Measurements from ENCODE around the gene VIM.
A peak's percentile ranks its signal among the peaks of the same experiment; 100 is the strongest.

Gene VIM

DNA sequence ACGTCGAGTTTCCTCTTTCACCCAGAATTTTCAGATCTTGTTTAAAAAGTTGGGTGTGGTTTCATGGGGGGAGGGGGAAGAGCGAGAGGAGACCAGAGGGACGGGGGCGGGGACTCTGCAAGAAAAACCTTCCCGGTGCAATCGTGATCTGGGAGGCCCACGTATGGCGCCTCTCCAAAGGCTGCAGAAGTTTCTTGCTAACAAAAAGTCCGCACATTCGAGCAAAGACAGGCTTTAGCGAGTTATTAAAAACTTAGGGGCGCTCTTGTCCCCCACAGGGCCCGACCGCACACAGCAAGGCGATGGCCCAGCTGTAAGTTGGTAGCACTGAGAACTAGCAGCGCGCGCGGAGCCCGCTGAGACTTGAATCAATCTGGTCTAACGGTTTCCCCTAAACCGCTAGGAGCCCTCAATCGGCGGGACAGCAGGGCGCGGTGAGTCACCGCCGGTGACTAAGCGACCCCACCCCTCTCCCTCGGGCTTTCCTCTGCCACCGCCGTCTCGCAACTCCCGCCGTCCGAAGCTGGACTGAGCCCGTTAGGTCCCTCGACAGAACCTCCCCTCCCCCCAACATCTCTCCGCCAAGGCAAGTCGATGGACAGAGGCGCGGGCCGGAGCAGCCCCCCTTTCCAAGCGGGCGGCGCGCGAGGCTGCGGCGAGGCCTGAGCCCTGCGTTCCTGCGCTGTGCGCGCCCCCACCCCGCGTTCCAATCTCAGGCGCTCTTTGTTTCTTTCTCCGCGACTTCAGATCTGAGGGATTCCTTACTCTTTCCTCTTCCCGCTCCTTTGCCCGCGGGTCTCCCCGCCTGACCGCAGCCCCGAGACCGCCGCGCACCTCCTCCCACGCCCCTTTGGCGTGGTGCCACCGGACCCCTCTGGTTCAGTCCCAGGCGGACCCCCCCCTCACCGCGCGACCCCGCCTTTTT is at the start of gene VIM:
VIM (plus strand) TSS at position 151 of the 925 bp plus-strand sequence. CDS start 1,182 bp downstream, outside the sequence.
- DNase-seq (ENCODE audit: extremely low read depth in 1 of 2, low read depth in 1 of 2), result peak; percentile 77 to 84

DNA sequence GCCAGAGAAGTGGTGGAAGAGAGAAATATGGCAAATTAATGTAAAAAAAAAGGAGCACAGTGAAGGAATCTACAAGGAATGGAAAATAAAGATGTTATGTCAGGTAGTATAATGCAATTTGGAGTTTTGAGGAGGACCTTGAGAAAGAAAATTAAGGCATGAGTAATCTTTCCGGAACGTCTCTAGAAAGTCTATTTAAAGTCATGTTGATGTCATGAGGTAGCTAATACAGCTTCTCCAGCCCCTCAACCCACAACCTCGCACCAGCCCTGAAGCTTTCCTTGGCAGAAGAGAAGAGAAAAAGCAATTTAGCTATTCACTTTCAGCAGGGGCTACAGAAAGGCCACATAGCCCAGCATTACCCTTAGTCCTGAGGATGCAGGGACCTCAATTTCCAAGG is 49.0 kb upstream of the VIM start:
- DNase-seq (ENCODE audit: extremely low read depth in 1 of 2, low read depth in 1 of 2), result no peak

- DNase-seq (ENCODE audit: extremely low read depth in 1 of 2, low read depth in 1 of 2), result no peak
These were observed 46.9 kb upstream of the VIM start for GRCh38 chr10:17181110-17181509.

DNA sequence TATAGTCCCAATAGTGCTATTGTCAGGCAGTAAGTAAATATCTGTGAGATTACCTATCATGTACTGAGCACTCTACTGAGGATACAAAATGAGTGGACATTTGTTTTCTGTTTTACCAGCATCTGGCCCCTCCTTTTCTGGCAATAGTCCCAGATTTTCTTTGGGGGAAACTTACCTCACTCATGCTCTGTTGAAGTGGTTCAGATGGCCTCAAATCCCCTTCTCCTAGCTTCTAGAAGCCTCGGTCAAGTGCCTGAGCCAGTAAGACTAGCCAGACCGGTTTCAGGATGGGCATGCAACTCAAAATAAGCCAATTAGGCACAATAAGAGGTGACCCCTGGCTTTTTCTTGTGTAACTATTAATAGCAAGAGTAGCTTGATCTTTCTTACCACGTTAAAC is 46.3 kb upstream of the VIM start:
- DNase-seq (ENCODE audit: extremely low read depth in 1 of 2, low read depth in 1 of 2), result no peak

DNA sequence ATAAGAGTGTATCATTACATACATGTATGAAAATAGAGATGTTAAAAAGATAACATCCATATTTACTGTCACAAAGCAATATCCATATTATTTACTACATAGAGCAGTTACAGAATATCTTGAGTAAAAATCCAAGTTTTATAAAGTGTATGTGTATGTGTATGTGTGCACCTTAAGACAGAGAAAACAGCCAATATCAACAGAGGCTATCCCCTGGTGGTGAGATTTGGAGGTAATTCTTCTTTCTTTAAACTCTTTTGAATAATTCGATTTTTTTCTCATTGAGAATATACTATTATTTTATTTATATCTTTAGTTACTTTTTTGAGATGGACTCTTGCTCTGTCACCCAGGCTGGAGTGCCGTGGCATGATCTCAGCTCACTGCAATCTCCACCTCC is 44.9 kb upstream of the VIM start:
- no peak for DNase-seq (ENCODE audit: extremely low read depth in 1 of 2, low read depth in 1 of 2)

GRCh38 chr10:17185873-17186272 is 42.2 kb upstream of the VIM start:
- no peak for DNase-seq (ENCODE audit: extremely low read depth in 1 of 2, low read depth in 1 of 2)

- no peak for DNase-seq (ENCODE audit: extremely low read depth in 1 of 2, low read depth in 1 of 2)
These were observed 39.3 kb upstream of the VIM start for GRCh38 chr10:17188644-17189172.

GRCh38 chr10:17190602-17191001 is 37.4 kb upstream of the VIM start:
- DNase-seq (ENCODE audit: extremely low read depth in 1 of 2, low read depth in 1 of 2), result no peak

DNA sequence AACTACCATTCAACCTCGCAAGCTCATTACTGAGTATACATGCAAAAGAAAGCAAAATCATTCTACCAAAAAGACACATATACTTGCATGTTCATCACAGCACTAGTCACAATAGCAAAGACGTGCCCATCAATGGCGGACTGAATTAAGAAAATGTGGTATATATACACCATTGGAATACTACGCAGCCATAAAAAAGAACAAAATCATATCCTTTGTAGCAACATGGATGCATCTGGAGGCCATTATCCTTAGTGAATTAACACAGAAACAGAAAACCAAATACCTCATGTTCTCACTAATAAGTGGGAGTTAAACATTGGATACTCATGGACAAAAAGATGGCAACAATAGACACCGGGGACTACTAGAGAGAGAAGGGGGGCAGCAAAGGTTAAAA is 33.0 kb upstream of the VIM start:
- no peak for DNase-seq (ENCODE audit: extremely low read depth in 1 of 2, low read depth in 1 of 2)

- DNase-seq (ENCODE audit: extremely low read depth in 1 of 2, low read depth in 1 of 2), result no peak
These were observed 32.0 kb upstream of the VIM start for GRCh38 chr10:17196045-17196444.

- no peak for DNase-seq (ENCODE audit: extremely low read depth in 1 of 2, low read depth in 1 of 2)
These were observed 31.5 kb upstream of the VIM start for GRCh38 chr10:17196573-17196972.

- no peak for DNase-seq (ENCODE audit: extremely low read depth in 1 of 2, low read depth in 1 of 2)
These were observed 28.7 kb upstream of the VIM start for GRCh38 chr10:17199351-17199804.

GRCh38 chr10:17200001-17200911 is 27.8 kb upstream of the VIM start:
- no peak for DNase-seq (ENCODE audit: extremely low read depth in 1 of 2, low read depth in 1 of 2)

- peak; percentile 54 to 66 for DNase-seq (ENCODE audit: extremely low read depth in 1 of 2, low read depth in 1 of 2)
These were observed 26.9 kb upstream of the VIM start, which contains the start of gene TRDMT1 for GRCh38 chr10:17200912-17201793. Gene TRDMT1, minus strand, starts transcription at chr10:17201672. Its CDS starts 38 bp downstream, at chr10:17201634.

GRCh38 chr10:17201794-17202116 is 26.3 kb upstream of the VIM start:
- DNase-seq (ENCODE audit: extremely low read depth in 1 of 2, low read depth in 1 of 2), result no peak

DNA sequence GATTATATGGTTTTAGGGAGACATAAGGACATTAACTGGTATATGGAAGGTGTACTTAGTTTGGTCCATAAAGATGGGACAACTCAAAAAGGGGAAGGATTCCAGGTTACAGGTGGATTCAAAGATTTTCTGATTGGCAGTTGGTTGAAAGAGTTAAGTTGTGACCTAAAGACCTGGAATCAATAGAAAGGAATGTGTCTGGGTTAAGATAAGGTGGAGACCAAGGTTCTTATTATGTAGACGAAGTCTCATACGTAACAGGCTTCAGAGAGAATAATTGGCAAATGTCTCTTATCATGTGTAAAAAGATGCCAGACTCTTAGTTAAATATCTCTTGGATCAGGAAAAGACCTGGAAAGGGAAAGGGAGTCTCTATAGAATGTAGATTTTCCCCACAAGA is 25.5 kb upstream of the VIM start:
- no peak for DNase-seq (ENCODE audit: extremely low read depth in 1 of 2, low read depth in 1 of 2)

GRCh38 chr10:17202999-17203398 is 25.0 kb upstream of the VIM start:
- DNase-seq (ENCODE audit: extremely low read depth in 1 of 2, low read depth in 1 of 2), result no peak

DNA sequence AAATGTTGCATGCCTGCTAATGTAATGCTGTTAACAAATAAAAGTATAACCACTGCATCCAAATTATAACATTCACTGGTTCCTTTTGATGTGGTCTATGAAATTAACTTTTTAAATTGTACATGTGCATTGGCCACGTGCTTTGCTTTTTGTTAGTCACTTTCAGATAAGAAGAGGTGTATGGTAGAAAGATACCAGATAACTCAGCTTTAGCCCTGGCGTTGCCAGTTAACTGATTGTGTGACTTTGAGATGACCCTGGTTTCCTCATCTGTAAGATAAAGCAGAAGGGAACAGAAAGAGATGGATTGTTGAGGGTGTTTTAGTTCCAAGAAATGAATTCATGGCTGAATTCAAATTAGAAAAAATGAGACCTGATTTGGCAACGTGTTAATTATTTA is 24.6 kb upstream of the VIM start:
- no peak for DNase-seq (ENCODE audit: extremely low read depth in 1 of 2, low read depth in 1 of 2)

- peak in 1 of 2 donors; percentile 38 for DNase-seq (ENCODE audit: extremely low read depth in 1 of 2, low read depth in 1 of 2)
These were observed 21.8 kb upstream of the VIM start for GRCh38 chr10:17206210-17206709.

DNA sequence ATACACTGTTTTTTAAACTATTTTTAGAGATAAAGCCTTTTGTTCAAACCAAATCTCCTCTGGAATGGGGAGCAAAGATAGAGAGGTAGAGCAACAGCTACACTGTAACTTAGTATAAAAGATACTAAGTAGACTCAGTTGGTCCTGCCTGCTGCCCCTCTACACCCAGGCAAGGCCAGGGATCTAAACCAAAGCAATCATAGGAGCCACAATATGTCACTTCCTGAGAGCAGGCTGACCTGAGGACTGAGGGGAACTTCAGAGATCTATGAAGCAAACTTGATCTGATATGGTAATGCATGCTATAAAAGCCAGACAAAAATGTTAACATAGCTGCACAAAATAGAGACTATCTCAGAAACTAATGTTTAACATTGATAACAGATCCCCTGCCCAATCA is 19.6 kb upstream of the VIM start:
- DNase-seq (ENCODE audit: extremely low read depth in 1 of 2, low read depth in 1 of 2), result no peak
